D721Med (cell line): Measurements from ENCODE around the gene SCG5.

Source experiments
- DNase-seq: peaks from one replicate; pipeline ENCODE4 v3.0.0; 2011; ENCODE audit warnings: low spot score; ENCODE audit not compliant: insufficient read length
- FAIRE-seq: peaks from 2 replicates; lab custom pipeline; 2011; peaks lifted over from hg19 to GRCh38; lab: Jason Lieb, UNC
- CTCF ChIP-seq: IDR thresholded peaks from 2 replicates; pipeline ENCODE4 v1.5.1; 2012; ENCODE audit warnings: mild to moderate bottlenecking, control low read depth; ENCODE audit not compliant: insufficient read depth; ENCODE audit errors: missing control alignments

SCG5 gene

GRCh38 chr15:32707436-32707835 is 65.9 kb downstream of the SCG5 start:
- DNase-seq: no peak
- no peak for FAIRE-seq
- no peak for TF ChIP-seq CTCF

GRCh38 chr15:32709295-32710033 is 68.0 kb downstream of the SCG5 start:
- FAIRE-seq (no peak), DNase-seq (no peak)
- TF ChIP-seq CTCF: no peak

- FAIRE-seq (no peak), DNase-seq (no peak)
- TF ChIP-seq CTCF: no peak
These were observed 73.8 kb downstream of the SCG5 start for GRCh38 chr15:32715276-32715675.

GRCh38 chr15:32716216-32716914 is 74.9 kb downstream of the SCG5 start:
- TF ChIP-seq CTCF: no peak
- FAIRE-seq: no peak

GRCh38 chr15:32716915-32717425 is 75.5 kb downstream of the SCG5 start:
- no peak for TF ChIP-seq CTCF
- no peak for DNase-seq
- no peak for FAIRE-seq

More at GRCh38 chr15:32716216-32716914, 74.9 kb downstream of the SCG5 start:
- no peak for DNase-seq

- FAIRE-seq: no peak
- no peak for TF ChIP-seq CTCF
- DNase-seq: no peak
These were observed 76.1 kb downstream of the SCG5 start, which contains the start of gene GREM1 for GRCh38 chr15:32717426-32718226. Gene GREM1, plus strand, starts transcription at chr15:32718004. Its CDS starts 12,687 bp downstream, at chr15:32730691.
